Lower lobe of right lung (tissue), 2 donors: ENCODE data around the gene KDM4B. TPM values are rescaled to one million over a fixed set of nuclear protein-coding genes. Genes with fewer than 3 reads are reported as not detected.
A peak's percentile ranks its signal among the peaks of the same experiment; 100 is the strongest.

ENCODE experiments used
- ATAC-seq, 2 donors: fragments of 200-7000 bp; cut with Tn5 transposase; one replicate each; pipeline ENCODE4 v1.9.1; 2020 to 2022; ENCODE audit warnings: mild to moderate bottlenecking in 2 of 2, moderate library complexity in 2 of 2
- DNase-seq: peaks from one replicate; pipeline ENCODE4 v3.0.0-alpha.2; 2020
- H3K27ac ChIP-seq: fragments of 200-600 bp; one replicate; pipeline ENCODE4 v1.8.0; 2022
- H3K27me3 ChIP-seq: fragments of 200-600 bp; one replicate; pipeline ENCODE4 v1.8.0; 2022; ENCODE audit warnings: low read depth
- H3K36me3 ChIP-seq: fragments of 200-600 bp; one replicate; pipeline ENCODE4 v1.8.0; 2022; ENCODE audit warnings: mild to moderate bottlenecking
- H3K4me1 ChIP-seq: fragments of 200-600 bp; one replicate; pipeline ENCODE4 v1.8.0; 2022
- H3K4me3 ChIP-seq: fragments of 200-600 bp; one replicate; pipeline ENCODE4 v1.8.0; 2022; ENCODE audit warnings: mild to moderate bottlenecking
- H3K9me3 ChIP-seq: fragments of 200-600 bp; one replicate; pipeline ENCODE4 v1.8.0; 2022
- CTCF ChIP-seq: fragments of 200-600 bp; IDR thresholded peaks from one replicate; pipeline ENCODE4 v1.8.0; 2022; ENCODE audit warnings: antibody characterized with exemption, mild to moderate bottlenecking
- intact Hi-C: fragments of 100-400 bp; cut with DNase I; formaldehyde crosslinking; loops from one replicate; pipeline ENCODE4 v1.11.0; 2022
- total RNA-seq: library from RNA; stranded (reverse); fragmentation: NEBNext Ultra II Directional; extraction: Animal tissue kit (Norgen Biotek cat#: 25700); gene quantifications from one replicate; pipeline ENCODE4 v1.2.1, GENCODE V29; 2021
- donor health status: DM: no; HTN: yes; CAD: no; lungs with severe emphysema.

KDM4B gene
- total RNA-seq, 1 donor from 2014 or later = 40.3 TPM

DNA sequence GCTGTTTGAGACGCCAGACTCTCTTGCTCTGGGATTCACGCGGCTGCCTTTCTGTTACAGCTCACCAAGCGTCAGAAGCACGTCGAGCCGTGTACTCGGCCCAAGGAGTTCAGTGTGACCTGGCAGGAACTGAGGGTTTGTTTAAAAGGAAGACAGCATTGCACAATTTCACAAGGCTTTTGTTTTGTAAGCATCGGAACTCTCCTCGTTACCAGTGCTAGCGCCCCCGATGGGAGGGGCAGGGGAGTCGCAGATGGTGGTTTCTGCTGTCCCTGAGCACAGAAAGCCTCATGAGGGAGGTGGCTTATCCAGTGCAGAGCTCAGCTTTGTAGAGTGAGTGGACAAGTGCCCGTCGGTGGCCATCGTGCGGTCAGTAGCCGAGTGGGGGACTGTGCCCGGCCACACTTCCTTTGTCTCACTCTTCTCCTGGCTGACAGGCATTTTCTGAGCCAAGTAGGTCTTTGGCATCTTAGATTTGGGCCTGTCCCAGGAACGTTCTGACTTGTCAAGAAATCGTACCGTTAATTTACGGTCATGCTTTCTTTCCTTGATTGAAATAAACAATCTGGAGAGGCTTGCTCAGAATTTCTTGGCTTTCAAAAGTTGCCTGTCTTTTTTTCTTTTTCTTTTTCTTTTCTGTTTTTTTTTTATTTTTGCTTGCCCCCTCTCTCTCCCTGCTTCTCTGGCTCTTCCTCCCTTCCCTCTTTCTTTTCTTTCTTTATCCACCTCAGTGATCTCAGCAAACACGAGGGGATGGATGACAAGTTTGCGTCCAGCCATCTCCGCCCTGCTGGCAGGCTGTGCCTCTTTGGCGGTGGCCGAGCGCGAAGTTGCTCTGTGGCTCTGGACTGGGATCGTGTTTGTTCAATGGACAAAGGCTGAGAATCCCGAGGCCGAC lies 7.7 kb downstream of the KDM4B start:
- intact Hi-C loops = no loop called here

DNA sequence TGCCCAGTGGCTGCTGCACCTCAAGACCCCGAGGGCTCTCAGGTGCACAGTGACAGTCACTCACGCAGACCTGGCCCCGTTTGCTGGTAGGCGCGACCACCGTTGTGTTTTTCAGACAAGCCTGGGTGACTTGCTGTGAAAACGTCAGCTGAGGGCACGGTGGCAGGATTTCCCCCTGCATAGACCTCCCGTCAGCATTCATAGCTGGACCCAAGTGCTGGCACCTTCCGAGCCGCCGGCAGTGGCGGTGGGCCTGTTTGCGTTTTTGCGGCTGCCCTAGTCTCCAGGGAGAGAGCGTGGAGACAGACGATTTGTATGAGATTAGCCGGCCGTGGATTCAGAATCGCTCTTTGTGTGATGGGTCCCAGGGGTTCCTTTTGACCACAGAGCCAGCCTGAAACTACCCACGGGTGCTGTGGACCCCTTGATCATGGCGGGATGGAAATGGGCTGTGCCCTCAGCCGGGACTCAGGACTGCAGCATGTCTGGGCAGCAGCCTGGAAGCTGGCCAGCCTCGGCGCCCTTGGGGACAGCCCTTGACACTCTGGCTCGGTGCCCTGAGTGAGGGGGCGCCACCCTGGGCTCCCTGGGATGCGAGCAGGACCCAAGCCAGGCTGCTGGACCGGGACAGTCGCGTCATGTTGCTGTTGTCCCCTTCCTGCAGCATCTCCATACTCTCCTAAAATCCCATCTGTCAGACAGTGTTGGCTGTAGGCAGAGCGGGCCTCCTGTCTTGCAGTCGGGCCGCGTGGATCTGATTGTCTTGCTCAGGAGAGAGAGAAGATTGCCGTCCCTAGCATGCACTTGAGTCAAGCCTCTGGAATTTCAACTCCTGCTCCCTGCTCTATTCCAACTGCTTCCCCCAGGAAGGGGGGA lies 8.6 kb downstream of the KDM4B start:
- Histone ChIP-seq H3K27ac (peak overlapping the region; percentile 89), H3K9me3 (no peaks in the 10 kb centered on the region), H3K4me1 (peaks cover 68% of the 10 kb centered on the region), H3K27me3 (no peaks in the 10 kb centered on the region), H3K4me3 (peak overlapping the region; percentile 26), H3K36me3 (no peaks in the 10 kb centered on the region)
- no peak for TF ChIP-seq CTCF
- DNase-seq (no peak), ATAC-seq (peak in 1 of 2 donors; percentile 1)
- intact Hi-C loops = no loop called here

More for the DNA sequence above, 7.7 kb downstream of the KDM4B start:
- Histone ChIP-seq H3K4me3 (peak overlapping the region; percentile 26), H3K27ac (peak overlapping the region; percentile 89), H3K27me3 (no peaks in the 10 kb centered on the region), H3K4me1 (peaks cover 77% of the 10 kb centered on the region), H3K9me3 (no peaks in the 10 kb centered on the region), H3K36me3 (no peaks in the 10 kb centered on the region)
- peak; percentile 65 for TF ChIP-seq CTCF
- peak; percentile 88 to 91 for ATAC-seq
- DNase-seq = peak; percentile 88

- no peaks in the 10 kb centered on the region for H3K27me3 ChIP-seq
- intact Hi-C loops = no loop called here
- H3K27ac ChIP-seq = peak overlapping the region; percentile 11
- H3K9me3 ChIP-seq = no peaks in the 10 kb centered on the region
- TF ChIP-seq CTCF = no peak
- DNase-seq = no peak
- no peak for ATAC-seq
- peaks cover 68% of the 10 kb centered on the region for H3K4me1 ChIP-seq
- no peak overlapping the region for H3K4me3 ChIP-seq
- peaks cover 5% of the 10 kb centered on the region for H3K36me3 ChIP-seq
Observed at GRCh38 chr19:4979211-4979807, 10.4 kb downstream of the KDM4B start.

- Histone ChIP-seq H3K4me3 (no peak overlapping the region), H3K36me3 (peaks cover 5% of the 10 kb centered on the region), H3K4me1 (peaks cover 66% of the 10 kb centered on the region), H3K27me3 (no peaks in the 10 kb centered on the region), H3K27ac (no peak overlapping the region), H3K9me3 (no peaks in the 10 kb centered on the region)
- ATAC-seq (no peak), DNase-seq (no peak)
- no peak for TF ChIP-seq CTCF
- intact Hi-C loops = no loop called here
Observed at GRCh38 chr19:4980067-4980466, 11.2 kb downstream of the KDM4B start.
